LNCAP (cell line): ENCODE results near the gene S100B.

Experiments used
- TF ChIP-seq, protein P1 (sequence below): fragments of 450-650 bp; IDR thresholded peaks from 2 replicates; pipeline ENCODE4 v1.5.1; 2017; ENCODE audit warnings: mild to moderate bottlenecking

Gene S100B

DNA sequence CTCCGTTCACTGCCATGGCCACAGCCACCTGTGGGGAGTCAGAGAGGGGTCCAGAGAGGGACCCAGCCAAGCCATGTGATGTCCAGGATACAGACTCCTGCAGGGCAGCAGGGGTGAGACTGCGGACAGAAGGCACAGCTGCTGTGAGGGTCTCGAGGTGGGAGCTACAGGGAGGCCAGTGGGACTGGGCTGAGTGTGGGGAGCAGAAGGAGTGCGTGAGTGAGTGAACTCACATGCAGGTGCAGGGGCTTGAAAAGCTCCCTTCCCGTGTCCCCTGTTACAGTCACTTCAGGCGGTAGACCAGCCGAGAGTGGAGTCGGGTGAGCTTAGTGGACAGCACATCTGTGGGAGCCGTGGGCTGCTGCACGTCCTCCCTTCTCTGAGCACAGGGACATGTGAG lies 42.4 kb downstream of the S100B start:
- TF ChIP-seq, protein P1, sequence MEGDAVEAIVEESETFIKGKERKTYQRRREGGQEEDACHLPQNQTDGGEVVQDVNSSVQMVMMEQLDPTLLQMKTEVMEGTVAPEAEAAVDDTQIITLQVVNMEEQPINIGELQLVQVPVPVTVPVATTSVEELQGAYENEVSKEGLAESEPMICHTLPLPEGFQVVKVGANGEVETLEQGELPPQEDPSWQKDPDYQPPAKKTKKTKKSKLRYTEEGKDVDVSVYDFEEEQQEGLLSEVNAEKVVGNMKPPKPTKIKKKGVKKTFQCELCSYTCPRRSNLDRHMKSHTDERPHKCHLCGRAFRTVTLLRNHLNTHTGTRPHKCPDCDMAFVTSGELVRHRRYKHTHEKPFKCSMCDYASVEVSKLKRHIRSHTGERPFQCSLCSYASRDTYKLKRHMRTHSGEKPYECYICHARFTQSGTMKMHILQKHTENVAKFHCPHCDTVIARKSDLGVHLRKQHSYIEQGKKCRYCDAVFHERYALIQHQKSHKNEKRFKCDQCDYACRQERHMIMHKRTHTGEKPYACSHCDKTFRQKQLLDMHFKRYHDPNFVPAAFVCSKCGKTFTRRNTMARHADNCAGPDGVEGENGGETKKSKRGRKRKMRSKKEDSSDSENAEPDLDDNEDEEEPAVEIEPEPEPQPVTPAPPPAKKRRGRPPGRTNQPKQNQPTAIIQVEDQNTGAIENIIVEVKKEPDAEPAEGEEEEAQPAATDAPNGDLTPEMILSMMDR = no peak

DNA sequence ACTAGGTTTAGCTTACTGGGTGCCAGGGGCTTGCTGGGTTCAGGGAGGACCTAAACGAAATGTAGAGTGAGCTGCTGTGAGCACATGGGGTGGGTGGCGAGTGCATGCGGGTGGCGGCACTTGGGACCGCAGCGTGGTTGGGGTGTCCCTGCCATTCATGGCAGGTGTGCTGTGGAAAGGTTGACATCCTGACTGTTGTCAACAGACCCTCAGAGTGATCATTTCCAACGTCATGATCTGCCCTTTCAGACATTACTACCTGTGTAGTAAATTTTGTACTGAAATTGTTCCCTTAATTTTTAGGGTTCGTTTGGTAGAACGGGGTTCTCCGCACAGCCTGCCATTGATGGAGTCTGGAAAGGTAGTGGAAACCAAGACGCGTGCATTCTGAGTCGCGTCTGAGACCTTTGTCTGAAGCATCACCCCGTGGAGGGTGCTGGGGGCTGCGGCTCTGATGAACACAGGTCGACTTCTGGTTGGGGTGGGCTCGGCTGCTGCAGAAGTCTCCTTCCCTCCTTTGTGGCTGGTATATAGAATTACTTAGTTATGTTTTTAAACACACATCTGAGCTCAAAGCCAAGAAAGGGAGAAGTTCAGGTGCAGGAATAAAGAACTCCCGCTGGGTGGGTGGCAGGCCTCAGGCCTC lies 43.3 kb downstream of the S100B start:
- TF ChIP-seq, protein P1 = no peak

DNA sequence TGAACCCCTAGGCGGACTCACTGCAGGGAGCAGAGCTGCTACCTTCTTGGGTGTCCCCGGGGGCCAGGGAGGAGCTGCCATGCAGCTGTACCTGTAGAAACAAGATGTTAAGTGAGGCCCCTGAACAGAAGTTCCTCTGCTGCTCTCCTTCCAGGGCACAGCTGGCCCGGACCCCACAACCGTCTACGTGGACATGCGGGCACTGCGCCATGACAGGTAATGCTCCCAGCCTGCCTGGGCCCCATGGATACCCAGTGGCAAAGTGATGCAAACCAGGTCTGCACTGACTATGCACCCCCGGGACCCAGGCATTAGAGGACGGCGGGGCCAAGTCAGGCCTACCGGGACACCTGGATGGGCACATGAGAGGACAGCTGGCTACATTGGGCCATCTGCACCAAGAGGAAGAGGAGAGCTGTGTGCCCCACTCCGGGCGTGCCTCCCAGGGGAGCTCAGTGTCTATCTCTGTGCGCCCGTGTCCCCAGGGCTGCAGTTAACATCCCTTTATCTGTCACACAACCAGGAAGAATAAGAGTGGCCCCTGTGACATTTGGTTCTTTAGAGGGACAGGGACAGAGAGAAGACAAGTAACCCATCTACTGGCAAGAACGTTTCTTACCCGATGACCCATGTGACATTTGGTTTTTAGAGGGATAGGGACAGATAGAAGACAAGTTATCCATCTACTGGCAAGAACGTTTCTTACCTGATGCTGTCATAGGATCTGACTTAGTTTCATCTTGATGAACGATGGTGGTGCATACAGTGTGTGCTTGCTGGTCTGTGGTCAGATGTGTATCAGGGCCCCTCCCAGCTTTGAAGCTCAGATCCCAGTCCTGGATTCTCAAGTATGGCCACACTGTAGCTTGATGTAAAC lies 44.1 kb downstream of the S100B start:
- TF ChIP-seq, protein P1 = no peak

DNA sequence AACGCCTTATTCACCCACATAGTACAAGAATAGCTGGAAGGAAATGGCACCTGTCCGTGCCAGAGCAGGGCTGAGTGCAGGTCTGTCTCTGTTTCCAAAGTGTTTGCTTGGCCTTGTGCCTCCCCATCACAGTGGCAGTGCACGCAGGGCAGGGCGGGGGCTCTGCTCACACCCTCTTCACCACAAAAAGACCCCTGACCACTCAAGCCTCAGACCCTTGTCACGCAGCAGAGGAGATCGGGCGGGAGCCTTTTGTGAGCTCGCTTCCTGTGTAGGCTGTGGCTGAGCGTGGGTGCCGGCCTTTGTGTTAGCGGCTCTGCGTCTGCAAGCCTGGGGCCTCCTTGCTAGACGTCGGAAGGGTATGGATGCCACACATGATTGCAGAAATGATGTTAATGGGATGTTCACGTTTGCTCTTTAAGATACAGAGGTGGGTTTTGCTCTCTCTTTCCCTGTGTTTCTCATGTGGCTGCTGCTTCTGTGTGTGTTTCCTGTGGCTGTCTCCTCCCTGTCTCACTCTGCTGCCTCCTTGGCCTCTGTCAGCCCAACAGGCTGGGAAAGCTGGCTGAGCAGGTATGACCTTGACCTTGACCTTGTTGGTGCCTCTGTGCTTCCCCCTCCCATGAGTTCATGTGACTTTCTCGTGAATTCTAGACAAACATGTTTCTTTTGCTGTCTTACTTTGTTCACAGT lies 45.4 kb downstream of the S100B start:
- TF ChIP-seq, protein P1 = no peak

DNA sequence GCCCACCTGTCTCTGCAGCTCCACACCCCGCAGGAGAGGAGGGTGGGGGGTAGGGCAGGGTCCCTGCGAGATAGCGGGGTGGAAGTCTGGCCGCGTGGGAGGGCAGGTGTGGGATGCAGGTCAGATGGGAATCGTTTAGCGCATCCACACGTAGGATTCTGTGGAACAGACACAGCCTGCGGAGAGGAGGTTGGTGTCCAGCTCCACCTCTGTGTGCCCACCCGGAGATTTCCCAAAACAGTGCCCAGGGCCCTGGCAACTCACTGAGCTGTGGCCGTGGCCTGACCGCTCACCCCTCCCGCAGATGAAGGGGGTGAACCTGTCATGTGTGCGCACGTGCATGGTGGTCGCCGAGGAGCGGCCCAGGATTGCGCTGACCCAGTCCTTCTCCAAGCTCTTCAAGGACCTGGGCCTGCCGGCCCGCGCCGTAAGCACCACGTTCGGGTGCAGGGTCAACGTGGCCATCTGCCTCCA lies 46.9 kb downstream of the S100B start:
- TF ChIP-seq, protein P1 = no peak

GRCh38 chr21:46557469-46557868 lies 47.4 kb downstream of the S100B start:
- TF ChIP-seq, protein P1 = no peak

DNA sequence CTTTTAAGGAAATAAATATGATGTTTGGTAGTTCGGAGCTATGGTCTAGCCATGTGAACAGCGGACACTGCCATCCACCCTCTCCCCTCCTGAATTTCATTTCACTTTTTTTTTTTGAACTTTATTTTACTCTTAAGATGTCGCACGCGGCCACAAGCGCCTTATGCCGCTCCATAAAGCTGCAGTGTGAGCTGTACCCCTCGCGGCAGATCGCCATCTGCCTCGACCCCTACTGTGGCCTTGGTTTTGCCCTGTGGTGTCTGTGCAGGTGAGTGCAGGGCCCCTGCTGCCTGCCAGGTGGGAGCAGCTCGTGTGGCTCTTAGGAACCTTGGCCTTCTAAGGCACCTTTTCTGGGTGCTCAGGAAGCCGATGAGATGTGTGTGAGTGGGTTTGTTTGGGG lies 48.1 kb downstream of the S100B start:
- TF ChIP-seq, protein P1 = no peak
